Activated T-helper 2 cell treated with anti-CD3 and anti-CD28 coated beads, Interferon-gamma antibody, Interleukin-2, Interleukin-4, amounts not matched to agents 10 μg/mL and 5 μg/mL and 100 μg/mL, durations not matched to agents 14 hours and 24 hours and 36 hours (primary cell): Measurements from ENCODE around the gene LASP1NB.
"Not testable (repeated sequence)": the region's sequence is repeated elsewhere in the genome, so short reads cannot be mapped to it uniquely, and the experiment has no call there.

Experiments used
- DNase-seq: peaks from one replicate; pipeline ENCODE4 v3.0.0; 2021; ENCODE audit warnings: low spot score
- H3K27ac Mint-ChIP-seq: one replicate; pipeline ENCODE4 v1.8.0; 2021; ENCODE audit warnings: mixed read lengths
- H3K27me3 Mint-ChIP-seq: one replicate; pipeline ENCODE4 v1.8.0; 2021; ENCODE audit warnings: low read depth, mixed read lengths
- H3K36me3 Mint-ChIP-seq: one replicate; pipeline ENCODE4 v1.8.0; 2021; ENCODE audit warnings: low read depth, mixed read lengths
- H3K4me1 Mint-ChIP-seq: one replicate; pipeline ENCODE4 v1.8.0; 2021; ENCODE audit warnings: low read depth, mixed read lengths
- H3K4me3 Mint-ChIP-seq: one replicate; pipeline ENCODE4 v1.8.0; 2021; ENCODE audit warnings: low read depth, mild to moderate bottlenecking, moderate library complexity, mixed read lengths
- H3K9me3 Mint-ChIP-seq: one replicate; pipeline ENCODE4 v1.8.0; 2021; ENCODE audit warnings: mixed read lengths
- intact Hi-C: fragments of 100-400 bp; cut with micrococcal nuclease; formaldehyde crosslinking; loops from one replicate; pipeline ENCODE4 v1.15.1; 2023

Gene LASP1NB

DNA sequence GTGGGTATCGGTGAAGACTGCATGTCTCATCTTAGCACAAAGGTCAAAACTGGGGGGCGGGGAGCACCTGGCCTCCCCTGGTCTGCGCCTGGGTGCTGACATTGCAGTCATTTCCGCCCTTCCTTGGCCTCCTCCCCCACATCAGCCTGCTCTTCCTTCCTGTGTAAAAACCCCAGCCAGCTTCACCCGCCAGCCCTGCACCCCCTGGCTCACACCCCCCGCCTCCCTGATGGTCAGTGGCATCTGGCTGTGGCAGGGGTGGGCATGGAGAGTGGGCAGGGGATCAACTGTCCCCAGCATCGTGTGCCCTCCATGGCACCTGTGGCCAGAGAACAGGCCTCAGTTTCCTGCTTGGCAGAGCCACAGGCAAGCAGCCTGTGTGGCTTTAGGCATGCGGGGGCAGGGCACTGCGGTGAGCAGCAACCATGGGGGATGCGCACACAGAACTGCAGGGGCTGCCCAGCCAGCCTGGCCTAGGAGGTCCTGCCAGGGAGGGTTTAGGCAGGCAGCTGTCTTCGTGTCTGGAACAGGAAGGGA is 26.5 kb upstream of the LASP1NB start:
- Mint-ChIP-seq H3K4me1 (peaks cover 50% of the 10 kb centered on the region), H3K9me3 (no peaks in the 10 kb centered on the region), H3K27me3 (no peaks in the 10 kb centered on the region), H3K36me3 (peaks cover 76% of the 10 kb centered on the region), H3K4me3 (peak overlapping the region; percentile 73), H3K27ac (peak overlapping the region; percentile 98)
- peak; percentile 75 for DNase-seq
- intact Hi-C loops = loop anchor here (1.0 to 10.0 kb wide), 3 partner anchors 28 to 66 kb away; partner anchors contain the start of gene FBXO47

GRCh38 chr17:38899421-38899820 is 26.0 kb upstream of the LASP1NB start:
- Mint-ChIP-seq H3K36me3 (peaks cover 76% of the 10 kb centered on the region), H3K27ac (peak overlapping the region; percentile 98)
- intact Hi-C loops = loop anchor here (2.0 to 10.0 kb wide), 2 partner anchors 27 to 65 kb away; partner anchors contain the start of gene FBXO47

DNA sequence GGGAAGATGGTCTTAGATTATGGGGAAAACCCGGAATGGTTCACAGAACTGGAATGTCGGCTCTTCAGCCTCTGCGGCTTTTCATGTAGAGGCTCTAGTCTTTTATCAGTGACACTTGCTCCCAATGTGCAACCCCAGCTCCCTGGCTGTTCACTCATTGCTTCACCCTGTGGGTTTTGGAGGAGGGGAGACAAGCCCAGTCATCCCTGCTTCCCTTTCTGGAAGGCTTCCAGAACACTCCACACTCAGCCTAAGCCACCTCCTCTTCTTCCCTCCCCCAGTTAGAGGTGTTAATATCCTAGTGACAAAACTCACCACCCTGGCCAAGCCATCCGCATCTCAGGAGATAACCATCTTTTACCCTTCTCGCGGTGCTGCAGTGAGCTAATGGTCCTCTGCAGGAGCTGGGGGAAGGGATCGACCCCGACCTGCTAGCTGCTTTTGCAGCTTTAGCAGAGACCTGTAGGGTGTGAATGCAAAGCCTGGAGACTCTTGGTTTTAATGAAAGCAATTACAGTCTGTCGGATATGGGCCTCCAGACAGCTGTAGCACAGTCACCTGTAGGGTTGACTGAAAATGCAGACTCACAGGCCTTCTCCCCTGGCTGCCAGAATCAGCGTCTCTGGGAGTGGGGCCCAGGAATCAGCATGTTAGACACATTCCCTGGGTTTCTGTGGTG is 24.3 kb upstream of the LASP1NB start:
- DNase-seq = peak; percentile 27
- intact Hi-C loops = no loop called here
- Mint-ChIP-seq H3K27ac (peak overlapping the region; percentile 76), H3K36me3 (peaks cover 78% of the 10 kb centered on the region), H3K4me1 (peaks cover 42% of the 10 kb centered on the region), H3K9me3 (no peaks in the 10 kb centered on the region), H3K4me3 (peak overlapping the region; percentile 26), H3K27me3 (no peaks in the 10 kb centered on the region)

More at GRCh38 chr17:38899421-38899820, 26.0 kb upstream of the LASP1NB start:
- DNase-seq = no peak
- Mint-ChIP-seq H3K9me3 (no peaks in the 10 kb centered on the region), H3K27me3 (no peaks in the 10 kb centered on the region), H3K4me3 (peak overlapping the region; percentile 73), H3K4me1 (peaks cover 44% of the 10 kb centered on the region)

- intact Hi-C loops = no loop called here
- Mint-ChIP-seq H3K9me3 (no peaks in the 10 kb centered on the region), H3K4me1 (peaks cover 29% of the 10 kb centered on the region), H3K27me3 (no peaks in the 10 kb centered on the region), H3K4me3 (no peak overlapping the region), H3K27ac (peak overlapping the region; percentile 29), H3K36me3 (peaks cover 60% of the 10 kb centered on the region)
- DNase-seq = no peak
Observed at GRCh38 chr17:38903404-38903803, 22.0 kb upstream of the LASP1NB start.

DNA sequence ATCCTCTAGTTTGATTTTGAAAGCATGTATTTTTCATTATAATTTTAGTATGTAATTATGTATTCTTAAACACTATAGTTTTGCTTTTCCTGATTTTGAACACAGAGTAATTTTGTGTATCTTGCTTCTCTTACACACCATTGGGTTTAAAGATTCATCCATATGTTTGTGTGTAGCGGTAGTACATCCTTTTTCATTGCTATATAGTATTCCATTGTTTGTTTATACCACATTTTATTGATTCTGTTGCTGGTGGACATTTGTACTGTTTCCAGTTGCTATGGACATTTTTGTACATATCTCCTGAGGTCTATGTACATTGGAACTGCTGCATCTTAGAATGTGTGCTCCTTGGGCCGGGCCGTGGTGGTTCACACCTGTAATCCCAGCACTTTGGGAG is 20.5 kb upstream of the LASP1NB start:
- no peak overlapping the region for H3K27ac Mint-ChIP-seq
- no peaks in the 10 kb centered on the region for H3K9me3 Mint-ChIP-seq
- no peak overlapping the region for H3K4me3 Mint-ChIP-seq
- peaks cover 16% of the 10 kb centered on the region for H3K4me1 Mint-ChIP-seq
- intact Hi-C loops = no loop called here
- peaks cover 47% of the 10 kb centered on the region for H3K36me3 Mint-ChIP-seq
- H3K27me3 Mint-ChIP-seq = no peaks in the 10 kb centered on the region
- no peak for DNase-seq

DNA sequence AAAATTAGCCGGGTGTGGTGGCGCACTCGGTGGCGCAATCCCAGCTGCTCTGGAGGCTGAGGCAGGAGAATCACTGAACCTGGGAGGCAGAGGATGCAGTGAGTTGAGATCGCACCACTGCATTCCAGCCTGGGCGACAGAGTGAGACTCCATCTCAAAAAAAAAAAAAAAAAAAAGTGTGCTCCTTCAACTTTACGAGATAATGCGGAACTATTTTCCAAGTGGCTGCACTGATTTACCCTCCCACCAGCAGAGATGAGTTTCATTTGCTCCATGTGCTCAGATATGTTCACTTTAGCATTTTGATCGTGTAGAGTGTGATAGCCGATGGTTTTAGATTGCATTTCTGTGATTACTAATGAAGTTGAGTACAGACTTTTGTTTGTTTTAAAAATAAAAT is 20.0 kb upstream of the LASP1NB start:
- intact Hi-C loops = no loop called here
- DNase-seq = no peak
- H3K4me1 Mint-ChIP-seq = peaks cover 16% of the 10 kb centered on the region
- peak overlapping the region; percentile 12 for H3K27ac Mint-ChIP-seq
- H3K4me3 Mint-ChIP-seq = no peak overlapping the region
- no peaks in the 10 kb centered on the region for H3K27me3 Mint-ChIP-seq
- peaks cover 49% of the 10 kb centered on the region for H3K36me3 Mint-ChIP-seq
- no peaks in the 10 kb centered on the region for H3K9me3 Mint-ChIP-seq

GRCh38 chr17:38906460-38907228 is 18.8 kb upstream of the LASP1NB start:
- Mint-ChIP-seq H3K9me3 (no peaks in the 10 kb centered on the region), H3K36me3 (peaks cover 45% of the 10 kb centered on the region), H3K27me3 (no peaks in the 10 kb centered on the region), H3K4me1 (peaks cover 8% of the 10 kb centered on the region), H3K4me3 (no peak overlapping the region), H3K27ac (no peak overlapping the region)
- no peak for DNase-seq
- intact Hi-C loops = no loop called here

DNA sequence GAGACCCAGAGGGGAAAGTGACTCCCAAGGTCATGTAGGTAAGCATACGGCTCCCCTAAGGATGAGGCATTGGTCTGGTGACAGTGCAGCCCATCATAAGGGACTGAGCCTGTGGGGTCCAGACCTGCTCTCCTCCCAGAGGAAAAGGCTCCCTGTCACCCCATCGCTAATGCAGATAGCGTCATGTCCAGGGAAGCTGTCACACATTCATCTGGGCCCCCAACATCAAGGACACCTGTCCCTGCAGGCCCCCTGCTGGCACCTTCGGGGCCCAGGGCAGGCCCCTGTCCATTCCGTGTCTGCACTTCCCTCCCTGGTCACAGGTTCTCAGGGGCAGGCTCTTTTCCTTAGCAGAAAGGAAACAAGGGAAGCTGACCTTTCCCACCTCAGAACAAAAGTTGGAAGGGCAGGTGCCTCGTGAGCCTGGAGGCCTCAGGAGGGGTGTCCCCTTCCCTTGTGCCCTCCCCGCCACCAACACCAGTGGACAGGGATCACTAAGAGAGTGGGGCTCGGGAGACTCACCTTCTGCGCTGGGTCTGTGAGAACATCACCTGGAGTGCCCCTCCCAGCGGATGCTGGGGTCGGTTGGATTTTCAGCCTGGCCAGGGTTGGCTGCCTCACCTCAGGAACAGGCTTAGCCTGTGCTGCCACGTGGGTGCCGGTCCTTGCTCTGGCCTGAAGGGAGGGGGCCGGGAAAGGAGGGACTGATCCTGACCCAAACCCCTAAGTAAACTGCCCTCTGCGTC is 17.3 kb upstream of the LASP1NB start:
- Mint-ChIP-seq H3K27ac (no peak overlapping the region), H3K27me3 (no peaks in the 10 kb centered on the region), H3K4me3 (no peak overlapping the region), H3K4me1 (peaks cover 6% of the 10 kb centered on the region), H3K9me3 (no peaks in the 10 kb centered on the region), H3K36me3 (peaks cover 41% of the 10 kb centered on the region)
- DNase-seq = no peak
- intact Hi-C loops = no loop called here

- Mint-ChIP-seq H3K9me3 (no peaks in the 10 kb centered on the region), H3K4me3 (no peak overlapping the region), H3K36me3 (peaks cover 34% of the 10 kb centered on the region), H3K27ac (no peak overlapping the region), H3K4me1 (no peaks in the 10 kb centered on the region), H3K27me3 (no peaks in the 10 kb centered on the region)
- intact Hi-C loops = no loop called here
- DNase-seq = no peak
Observed at GRCh38 chr17:38908676-38909181, 16.7 kb upstream of the LASP1NB start.

GRCh38 chr17:38910325-38910724 is 15.1 kb upstream of the LASP1NB start:
- Mint-ChIP-seq H3K9me3 (no peaks in the 10 kb centered on the region), H3K4me1 (no peaks in the 10 kb centered on the region), H3K36me3 (peaks cover 26% of the 10 kb centered on the region), H3K4me3 (no peak overlapping the region), H3K27ac (no peak overlapping the region), H3K27me3 (no peaks in the 10 kb centered on the region)
- intact Hi-C loops = no loop called here
- no peak for DNase-seq

GRCh38 chr17:38911081-38911730 is 14.2 kb upstream of the LASP1NB start:
- H3K4me1 Mint-ChIP-seq = peaks cover 2% of the 10 kb centered on the region
- intact Hi-C loops = no loop called here
- H3K4me3 Mint-ChIP-seq = no peak overlapping the region
- no peaks in the 10 kb centered on the region for H3K9me3 Mint-ChIP-seq
- H3K27me3 Mint-ChIP-seq = no peaks in the 10 kb centered on the region
- peaks cover 31% of the 10 kb centered on the region for H3K36me3 Mint-ChIP-seq
- no peak for DNase-seq
- peak overlapping the region; percentile 12 for H3K27ac Mint-ChIP-seq

DNA sequence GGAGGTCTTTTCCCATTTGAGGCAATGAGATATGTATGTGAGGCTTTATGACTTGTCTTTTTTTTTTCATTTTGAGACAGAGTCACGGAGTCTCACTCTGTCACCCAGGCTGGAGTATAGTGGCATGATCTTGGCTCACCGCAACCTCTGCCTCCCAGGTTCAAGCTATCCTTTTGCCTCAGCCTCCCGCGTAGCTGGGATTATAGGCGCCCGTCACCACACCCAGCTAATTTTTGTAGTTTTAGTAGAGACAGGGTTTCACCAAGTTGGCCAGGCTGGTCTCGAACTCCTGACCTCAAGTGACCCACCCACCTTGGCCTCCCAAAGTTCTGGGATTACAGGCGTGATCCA is 13.7 kb upstream of the LASP1NB start:
- H3K9me3 Mint-ChIP-seq, DNase-seq, H3K4me1 Mint-ChIP-seq, intact Hi-C loops, H3K4me3 Mint-ChIP-seq, H3K27ac Mint-ChIP-seq, H3K27me3 Mint-ChIP-seq: not testable (repeated sequence)
- H3K36me3 Mint-ChIP-seq = peaks cover 31% of the 10 kb centered on the region
